PC-9 (cell line): ENCODE measurements around the gene ATXN7L3B.

Experiments
- CTCF ChIP-seq: fragments of 200-600 bp; sonication (generic); conservative IDR thresholded peaks from 2 replicates; pipeline ENCODE4 v1.6.1; 2017; ENCODE audit warnings: mixed run types, antibody characterized with exemption, mild to moderate bottlenecking, moderate library complexity
- EZH2 ChIP-seq: fragments of 200-600 bp; sonication (generic); IDR thresholded peaks from 2 replicates; pipeline ENCODE4 v1.8.0; 2017; ENCODE audit warnings: antibody characterized with exemption, low read depth

- no peak for TF ChIP-seq CTCF
- no peak for TF ChIP-seq EZH2
Measured at GRCh38 chr12:74551291-74551690, 13.7 kb downstream of the ATXN7L3B start.
